ENCODE results near the gene SETD2.

SETD2 gene

DNA sequence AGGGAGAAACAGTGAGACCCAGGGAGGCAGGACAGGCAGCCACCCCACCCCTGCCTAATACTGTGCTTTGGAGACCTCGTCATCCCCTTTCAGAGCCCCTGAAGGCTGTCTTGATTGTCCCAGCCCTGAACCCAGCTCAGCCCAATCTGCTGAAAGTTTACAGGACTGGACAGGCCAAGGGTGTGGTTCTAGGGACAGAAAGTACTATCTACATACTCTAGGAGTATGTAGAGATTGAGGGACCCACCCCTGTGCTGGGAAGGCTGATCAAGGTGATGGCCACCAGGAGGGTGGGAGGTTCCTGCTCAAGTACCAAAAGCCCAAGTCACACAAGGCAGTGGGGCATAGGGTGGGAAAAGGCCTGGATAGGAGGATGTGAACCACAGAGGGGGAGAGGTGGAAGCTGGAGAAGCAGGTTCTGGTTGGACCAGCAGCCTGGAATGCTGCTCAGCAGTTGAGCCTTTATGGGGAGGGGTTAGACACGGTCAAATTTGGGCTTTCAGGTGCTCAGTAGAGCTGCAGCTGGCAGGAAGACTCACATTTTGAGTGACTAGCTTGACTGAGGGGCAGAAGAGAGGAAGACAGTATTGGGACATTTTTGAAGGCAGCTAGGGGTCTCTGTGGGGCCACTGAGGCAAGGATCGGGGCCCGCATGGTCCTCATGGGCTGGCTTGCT, 177.7 kb downstream of the SETD2 start:
- H3K9me3 ChIP-seq (ENCODE audit: insufficient read depth, low read length) = no peaks in the 10 kb centered on the region
- H3K4me1 ChIP-seq (ENCODE audit: low read length) = peaks cover 44% of the 10 kb centered on the region
- TF ChIP-seq CTCF (IDR thresholded peaks at IDR 0.05; ENCODE audit: low read depth, low read length) = no peak
- TF ChIP-seq EZH2phosphoT487 (IDR thresholded peaks at IDR 0.05; ENCODE audit: low read depth) = no peak
- H4K20me1 ChIP-seq (ENCODE audit: insufficient read depth, low read length) = 0 out of 2 replicates have a peak, but pooled peaks cover 9% of the 10 kb centered on the region
- peaks cover 57% of the 10 kb centered on the region for H3K79me2 ChIP-seq (ENCODE audit: low read length)
- no peak overlapping the region for H3K9ac ChIP-seq (ENCODE audit: low read length)
- H3K4me3 ChIP-seq (ENCODE audit: low read length) = no peak overlapping the region
- H3K36me3 ChIP-seq (replicated peaks; ENCODE audit: low read depth, low read length) = peaks cover 19% of the 10 kb centered on the region
- no peaks in the 10 kb centered on the region for H3K27me3 ChIP-seq (ENCODE audit: low read depth, low read length)
- no peak overlapping the region for H3K4me2 ChIP-seq (ENCODE audit: low read length)
- H3K27ac ChIP-seq (ENCODE audit: low read length) = no peak overlapping the region
- H2AFZ ChIP-seq (ENCODE audit: low read depth, low read length) = no peak overlapping the region

DNA sequence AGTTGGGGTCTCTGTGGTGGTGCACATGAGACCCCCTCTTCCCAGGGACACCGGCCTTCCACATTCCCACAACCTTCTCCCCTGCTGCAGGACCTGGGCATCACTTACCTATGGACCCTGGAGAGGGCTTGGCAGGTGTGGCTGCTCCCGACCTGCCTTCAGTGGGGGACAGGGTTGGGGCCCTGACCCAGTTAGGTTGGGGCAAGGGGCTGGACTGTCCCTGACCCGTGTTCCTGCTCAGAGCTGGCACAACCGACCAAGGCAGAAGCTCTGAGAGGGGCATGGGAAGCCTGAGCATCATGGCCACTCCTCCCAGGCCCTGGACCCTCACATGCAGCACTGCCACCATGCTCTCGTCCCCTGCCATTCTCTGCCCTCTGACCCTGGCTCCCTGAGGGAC, 178.3 kb downstream of the SETD2 start:
- no peaks in the 10 kb centered on the region for H3K9me3 ChIP-seq (ENCODE audit: insufficient read depth, low read length)
- no peak overlapping the region for H3K4me2 ChIP-seq (ENCODE audit: low read length)
- H3K79me2 ChIP-seq (ENCODE audit: low read length) = peaks cover 62% of the 10 kb centered on the region
- H3K9ac ChIP-seq (ENCODE audit: low read length) = no peak overlapping the region
- no peaks in the 10 kb centered on the region for H3K27me3 ChIP-seq (ENCODE audit: low read depth, low read length)
- no peak overlapping the region for H3K4me3 ChIP-seq (ENCODE audit: low read length)
- H3K4me1 ChIP-seq (ENCODE audit: low read length) = peaks cover 42% of the 10 kb centered on the region
- H2AFZ ChIP-seq (ENCODE audit: low read depth, low read length) = no peak overlapping the region
- H3K36me3 ChIP-seq (replicated peaks; ENCODE audit: low read depth, low read length) = peaks cover 20% of the 10 kb centered on the region
- TF ChIP-seq EZH2phosphoT487 (IDR thresholded peaks at IDR 0.05; ENCODE audit: low read depth) (no peak), CTCF (IDR thresholded peaks at IDR 0.05; ENCODE audit: low read depth, low read length) (no peak)
- H4K20me1 ChIP-seq (ENCODE audit: insufficient read depth, low read length) = 0 out of 2 replicates have a peak, but pooled peaks cover 9% of the 10 kb centered on the region
- H3K27ac ChIP-seq (ENCODE audit: low read length) = no peak overlapping the region

DNA sequence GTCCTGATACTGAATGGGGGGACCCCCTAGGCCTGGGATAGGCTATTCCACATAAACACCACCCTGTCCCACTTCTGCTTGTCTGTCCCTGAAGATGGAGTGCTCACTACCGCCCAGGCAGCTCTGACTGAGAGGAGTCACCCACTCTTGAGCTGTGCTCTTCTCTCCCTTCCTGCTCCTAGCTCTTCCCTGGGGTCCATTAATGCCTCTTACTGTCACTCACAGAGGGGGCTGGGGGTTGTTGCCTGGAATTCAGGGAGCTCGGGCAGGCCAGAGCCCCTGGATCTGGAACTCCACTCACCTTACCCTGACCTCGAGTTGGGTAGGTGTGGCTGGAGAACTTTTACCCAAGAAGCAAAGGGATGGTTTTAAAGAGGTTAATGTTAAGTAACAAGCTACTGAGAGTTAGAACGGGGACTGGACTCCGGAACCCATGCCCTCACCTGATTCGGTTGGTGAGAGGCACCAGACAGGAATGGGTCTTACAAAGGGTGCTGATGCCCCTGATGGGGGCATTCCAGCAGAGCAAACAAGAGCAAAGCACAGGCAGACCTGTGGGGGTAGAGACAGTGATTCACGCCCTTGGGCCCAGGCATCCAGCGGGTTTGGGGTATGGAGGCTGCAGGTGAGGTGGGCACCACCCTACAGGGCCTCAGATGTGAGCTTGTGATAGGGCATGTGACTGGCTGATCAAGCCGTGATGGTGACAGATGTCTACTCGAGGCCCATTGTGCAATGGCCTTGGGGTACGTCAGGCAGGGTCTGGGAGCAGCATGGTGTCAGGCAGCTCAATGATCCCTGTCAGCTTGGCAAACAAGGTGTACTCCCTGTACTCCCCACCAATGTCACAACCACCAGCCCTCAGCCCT, 179.1 kb downstream of the SETD2 start:
- Histone ChIP-seq H2AFZ (ENCODE audit: low read depth, low read length) (no peak overlapping the region), H3K27ac (ENCODE audit: low read length) (no peak overlapping the region), H3K9ac (ENCODE audit: low read length) (no peak overlapping the region), H3K4me3 (ENCODE audit: low read length) (no peak overlapping the region), H4K20me1 (ENCODE audit: insufficient read depth, low read length) (0 out of 2 replicates have a peak, but pooled peaks cover 9% of the 10 kb centered on the region), H3K36me3 (replicated peaks; ENCODE audit: low read depth, low read length) (peaks cover 17% of the 10 kb centered on the region), H3K27me3 (ENCODE audit: low read depth, low read length) (no peaks in the 10 kb centered on the region), H3K79me2 (ENCODE audit: low read length) (peaks cover 69% of the 10 kb centered on the region), H3K9me3 (ENCODE audit: insufficient read depth, low read length) (no peaks in the 10 kb centered on the region), H3K4me1 (ENCODE audit: low read length) (peaks cover 37% of the 10 kb centered on the region), H3K4me2 (ENCODE audit: low read length) (no peak overlapping the region)
- TF ChIP-seq EZH2phosphoT487 (IDR thresholded peaks at IDR 0.05; ENCODE audit: low read depth) = no peak
- TF ChIP-seq CTCF (IDR thresholded peaks at IDR 0.05; ENCODE audit: low read depth, low read length) = no peak

DNA sequence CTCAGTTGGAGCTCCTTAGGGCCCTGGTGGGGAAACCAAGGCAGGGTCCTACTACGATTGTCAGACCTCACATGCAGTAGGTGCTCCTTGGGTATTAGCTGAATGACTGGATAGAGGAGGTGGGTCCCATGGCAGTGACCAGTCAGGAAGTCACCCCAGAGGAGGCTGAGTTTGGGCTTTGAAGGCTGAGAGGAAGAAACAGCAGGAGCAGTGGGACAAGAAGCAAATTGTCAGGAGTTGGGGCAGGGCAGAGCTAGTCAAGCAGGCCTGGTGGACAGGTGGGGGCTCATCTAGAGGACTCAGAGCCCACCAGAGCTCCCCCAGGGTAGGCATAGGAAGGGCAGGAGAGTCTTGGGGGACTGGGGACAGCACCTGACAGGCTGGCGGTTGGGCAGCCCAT, 181.4 kb downstream of the SETD2 start:
- Histone ChIP-seq H3K27me3 (ENCODE audit: low read depth, low read length) (no peaks in the 10 kb centered on the region), H3K9me3 (ENCODE audit: insufficient read depth, low read length) (no peaks in the 10 kb centered on the region), H3K79me2 (ENCODE audit: low read length) (peaks cover 74% of the 10 kb centered on the region), H4K20me1 (ENCODE audit: insufficient read depth, low read length) (0 out of 2 replicates have a peak, but pooled peaks cover 9% of the 10 kb centered on the region), H3K9ac (ENCODE audit: low read length) (no peak overlapping the region), H3K4me2 (ENCODE audit: low read length) (no peak overlapping the region), H3K4me3 (ENCODE audit: low read length) (no peak overlapping the region), H3K36me3 (replicated peaks; ENCODE audit: low read depth, low read length) (peaks cover 10% of the 10 kb centered on the region), H3K27ac (ENCODE audit: low read length) (no peak overlapping the region), H3K4me1 (ENCODE audit: low read length) (peaks cover 33% of the 10 kb centered on the region), H2AFZ (ENCODE audit: low read depth, low read length) (no peak overlapping the region)
- TF ChIP-seq CTCF (IDR thresholded peaks at IDR 0.05; ENCODE audit: low read depth, low read length) (no peak), EZH2phosphoT487 (IDR thresholded peaks at IDR 0.05; ENCODE audit: low read depth) (no peak)
